HT1080 (cell line): Measurements from ENCODE around the gene WNT3A. TPM values are rescaled to one million over a fixed set of nuclear protein-coding genes. Genes with fewer than 3 reads are reported as not detected.

Experiments
- DNase-seq: peaks from one replicate; pipeline ENCODE4 v3.0.0-alpha.2; 2015; ENCODE audit warnings: low read depth
- total RNA-seq: library from RNA; depleted of rRNA; stranded (reverse); fragments of >200 nt; shearing (Covaris generic); gene quantifications from 2 replicates; pipeline ENCODE4 v1.2.3, GENCODE V29; 2014

The WNT3A gene
- total RNA-seq, 1 experiment from 2014 or later, result not detected

DNA sequence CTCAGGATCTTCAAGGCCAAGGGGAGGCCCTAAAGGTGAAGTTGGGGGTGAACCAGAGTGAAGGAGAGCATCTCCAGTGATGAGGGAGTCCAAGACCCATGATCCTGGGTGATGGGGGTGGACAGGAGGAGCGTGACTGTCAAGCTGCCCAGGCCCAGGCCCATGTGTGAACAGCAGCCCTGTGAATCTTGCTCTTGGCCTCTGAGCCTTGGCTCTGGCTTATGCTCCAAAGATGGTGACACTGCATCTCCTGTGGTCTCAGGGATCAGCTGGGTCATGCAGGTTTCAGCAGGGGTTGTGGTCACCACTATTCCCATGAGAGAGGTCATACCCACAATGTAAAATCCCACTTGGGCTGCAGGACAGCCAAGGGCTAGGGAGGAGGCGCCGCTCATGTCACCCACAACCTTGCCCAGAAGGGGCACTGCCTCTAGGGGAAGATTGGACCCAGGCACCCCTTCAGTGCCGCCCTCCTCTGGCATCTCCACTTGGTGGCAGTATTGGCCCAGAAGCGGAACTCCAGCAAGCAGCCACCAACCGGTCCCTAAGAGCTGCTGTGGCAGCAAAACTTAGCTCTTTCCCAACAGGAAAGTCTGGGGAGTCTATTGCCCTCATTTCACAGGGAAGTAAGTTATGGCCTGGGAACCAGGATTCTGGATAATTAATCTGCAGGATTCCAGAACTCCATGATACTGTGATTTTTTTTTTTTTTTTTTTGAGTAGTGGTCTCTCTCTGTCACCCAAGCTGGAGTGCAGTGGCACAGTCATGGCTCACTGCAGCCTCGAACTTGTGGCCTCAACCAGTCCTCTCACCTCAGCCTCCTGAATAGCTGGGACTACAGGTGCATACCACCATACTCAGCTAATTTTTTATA is 7.5 kb upstream of the WNT3A start:
- DNase-seq, result peak; percentile 72

DNA sequence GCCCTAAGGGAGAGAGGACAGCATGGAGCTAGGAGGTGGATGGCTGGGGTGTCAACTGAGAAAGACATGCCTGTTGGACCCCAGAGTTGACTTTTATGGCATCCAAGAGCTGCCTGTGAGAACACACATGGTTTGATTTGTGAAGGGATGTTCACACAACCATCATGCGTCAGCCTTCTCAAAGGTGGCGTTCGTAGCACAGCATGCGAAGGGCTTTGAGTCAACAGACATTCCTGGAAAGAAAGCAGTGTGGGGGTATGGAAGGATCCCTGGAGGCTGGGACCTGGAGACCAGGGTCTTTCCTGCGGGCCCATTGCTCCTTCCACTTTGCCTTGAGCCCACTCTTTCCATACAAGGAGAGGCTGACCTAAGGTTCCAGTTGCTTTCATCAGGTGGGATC is 6.4 kb upstream of the WNT3A start:
- DNase-seq, result no peak

DNA sequence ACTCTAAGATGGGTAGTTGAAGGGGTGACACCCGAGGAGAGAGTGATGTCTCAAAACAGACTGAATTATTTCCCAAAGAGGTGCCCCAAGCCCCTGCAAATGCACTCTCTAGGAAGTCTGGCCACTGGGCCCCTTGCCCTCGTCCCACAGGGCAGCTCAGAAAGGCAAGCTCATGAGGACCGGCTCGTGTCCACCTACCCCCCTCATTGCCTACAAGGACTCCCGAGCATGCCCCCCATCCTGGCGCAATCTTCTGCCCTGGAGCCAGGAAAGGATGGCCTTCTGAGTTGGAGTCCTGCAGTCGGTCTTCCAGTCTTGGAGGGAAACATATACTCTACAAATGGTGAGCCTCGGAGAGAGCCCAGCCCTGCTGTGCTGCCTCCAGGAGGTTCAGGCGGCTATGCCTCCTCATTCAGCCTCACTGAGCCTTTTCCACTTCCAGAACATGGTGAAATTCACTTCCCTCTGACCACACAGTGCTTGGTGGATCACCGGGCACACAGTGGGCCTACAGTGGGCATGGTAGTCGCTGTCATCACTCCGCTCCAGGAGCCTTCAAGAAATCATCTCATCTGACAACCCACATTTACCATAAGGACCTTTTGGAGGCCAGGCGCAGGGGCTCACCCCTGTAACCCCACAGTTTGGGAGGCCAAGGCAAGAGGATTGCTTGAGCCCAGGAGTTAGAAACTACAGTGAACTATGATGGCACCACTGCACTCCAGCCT is 5.8 kb upstream of the WNT3A start:
- no peak for DNase-seq

DNA sequence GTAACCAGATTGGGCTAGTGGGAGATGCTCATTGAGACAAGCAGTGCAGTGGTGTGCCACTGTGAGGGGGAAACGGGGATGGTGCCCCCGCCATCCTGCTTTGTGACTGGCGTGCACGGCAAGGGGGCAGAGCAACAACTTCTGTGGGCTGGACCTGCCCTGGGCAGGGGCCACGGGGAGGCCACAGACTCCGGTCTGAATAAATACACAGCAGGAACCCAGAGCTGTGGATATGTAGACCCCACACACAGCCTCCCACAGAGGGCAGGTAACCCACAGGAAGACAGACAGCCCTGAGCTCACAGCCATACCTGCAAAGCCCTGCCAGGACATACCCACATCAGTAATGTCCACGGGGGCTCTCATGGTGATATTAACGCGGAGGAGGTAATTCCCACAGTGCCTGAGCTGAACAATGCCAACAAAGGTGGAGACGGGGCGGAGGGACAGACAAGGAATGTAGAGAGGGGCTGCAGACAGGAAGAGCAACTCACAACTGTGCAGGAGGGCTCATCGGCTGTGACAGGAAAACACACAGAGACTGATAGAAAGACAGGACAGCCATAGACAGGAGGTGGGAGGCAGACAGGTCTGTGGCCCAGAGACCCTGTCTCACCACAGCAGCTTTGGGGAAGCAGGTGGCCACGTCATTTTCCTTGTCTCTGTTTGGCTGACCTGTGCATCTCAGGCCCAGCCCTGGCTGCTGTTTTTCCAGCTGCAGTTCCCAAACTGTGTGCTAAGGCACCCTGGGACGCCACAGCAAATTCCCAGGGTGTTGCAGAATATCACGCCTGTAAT is 4.9 kb upstream of the WNT3A start:
- DNase-seq, result no peak

DNA sequence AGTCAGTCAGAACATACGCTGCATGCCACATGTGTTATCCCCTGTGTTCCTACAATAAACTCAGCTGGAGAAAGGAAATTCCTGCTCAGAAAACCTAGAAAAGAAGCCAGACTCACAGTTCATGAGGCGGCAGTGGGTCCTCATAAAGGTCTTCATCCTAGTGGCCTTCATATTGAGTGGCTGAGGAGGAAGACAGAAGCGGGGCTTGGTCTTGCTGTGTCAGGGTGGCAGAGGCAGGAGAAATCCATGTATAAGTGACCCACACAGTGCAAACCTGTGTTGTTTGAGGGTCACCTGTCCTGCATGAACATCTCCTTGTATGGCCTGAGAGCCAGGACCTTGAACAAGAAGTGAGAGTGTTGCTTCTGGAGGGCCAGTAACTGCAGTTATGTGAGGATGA is 4.0 kb upstream of the WNT3A start:
- no peak for DNase-seq

DNA sequence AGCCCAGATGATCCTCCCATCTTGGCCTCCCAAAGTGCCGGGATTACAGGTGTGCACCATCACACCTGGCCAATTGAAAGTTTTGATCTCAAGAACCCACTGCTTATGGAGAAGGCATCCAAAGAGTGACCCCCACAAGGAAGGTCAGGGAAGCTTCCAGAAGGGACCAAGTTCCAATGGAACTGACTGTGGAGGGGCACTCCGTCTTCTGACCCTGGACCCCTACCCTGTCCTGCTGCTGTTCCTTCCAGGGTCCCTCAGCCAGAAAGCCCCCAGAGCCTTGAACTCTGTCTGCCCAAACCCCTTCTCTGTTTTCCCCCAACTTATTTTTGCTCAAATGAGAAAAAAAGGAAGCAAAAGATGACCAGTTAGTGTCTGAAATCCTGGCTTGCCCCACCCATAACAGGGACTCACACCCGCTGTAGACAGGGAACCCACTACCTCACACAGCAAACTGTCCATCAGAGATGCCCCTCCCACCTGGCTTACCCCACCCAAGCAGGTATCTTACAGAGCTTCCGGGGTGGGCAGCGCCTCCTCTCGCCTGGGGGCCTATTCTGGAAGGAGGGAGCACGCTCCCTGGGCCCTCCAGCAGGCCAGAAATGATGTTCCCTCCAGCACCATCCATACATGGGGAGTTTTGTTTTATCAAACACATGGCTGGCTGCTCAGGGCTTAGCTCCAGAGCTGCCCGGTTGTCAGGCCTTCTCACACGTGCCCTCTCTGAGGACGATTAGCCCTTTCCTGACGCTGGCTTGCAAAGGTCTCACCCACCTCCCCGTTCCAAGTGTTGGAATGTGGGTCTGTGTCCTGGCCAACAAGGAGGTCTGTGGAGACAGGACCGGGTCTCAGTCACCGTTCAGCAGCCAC is 3.1 kb upstream of the WNT3A start:
- no peak for DNase-seq

DNA sequence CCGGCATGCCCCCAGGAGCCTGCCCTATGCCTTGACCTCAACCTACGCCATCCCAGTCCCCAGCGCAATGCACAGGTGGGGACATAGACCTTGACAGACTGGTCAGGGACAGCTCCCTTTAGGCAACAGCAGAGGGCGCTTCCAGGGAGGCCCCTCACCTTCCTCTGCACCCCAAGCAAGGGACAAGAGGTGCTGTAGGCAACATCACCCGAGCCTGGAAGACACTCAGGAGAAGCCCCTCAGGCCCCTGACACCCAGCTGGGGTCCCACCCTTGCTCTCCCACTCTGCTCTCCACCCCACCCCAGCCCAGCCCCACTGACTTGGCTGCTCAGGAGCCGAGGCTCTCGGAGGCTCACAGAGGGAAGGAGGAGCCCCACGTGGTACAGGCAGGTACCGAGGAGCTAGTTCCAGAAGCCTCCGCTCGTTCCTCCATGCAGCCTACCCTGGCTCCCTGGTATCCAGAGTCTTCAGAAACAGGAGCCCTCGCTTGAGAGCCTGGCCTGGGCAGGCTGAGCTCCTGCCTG is 2.4 kb upstream of the WNT3A start:
- DNase-seq, result no peak

DNA sequence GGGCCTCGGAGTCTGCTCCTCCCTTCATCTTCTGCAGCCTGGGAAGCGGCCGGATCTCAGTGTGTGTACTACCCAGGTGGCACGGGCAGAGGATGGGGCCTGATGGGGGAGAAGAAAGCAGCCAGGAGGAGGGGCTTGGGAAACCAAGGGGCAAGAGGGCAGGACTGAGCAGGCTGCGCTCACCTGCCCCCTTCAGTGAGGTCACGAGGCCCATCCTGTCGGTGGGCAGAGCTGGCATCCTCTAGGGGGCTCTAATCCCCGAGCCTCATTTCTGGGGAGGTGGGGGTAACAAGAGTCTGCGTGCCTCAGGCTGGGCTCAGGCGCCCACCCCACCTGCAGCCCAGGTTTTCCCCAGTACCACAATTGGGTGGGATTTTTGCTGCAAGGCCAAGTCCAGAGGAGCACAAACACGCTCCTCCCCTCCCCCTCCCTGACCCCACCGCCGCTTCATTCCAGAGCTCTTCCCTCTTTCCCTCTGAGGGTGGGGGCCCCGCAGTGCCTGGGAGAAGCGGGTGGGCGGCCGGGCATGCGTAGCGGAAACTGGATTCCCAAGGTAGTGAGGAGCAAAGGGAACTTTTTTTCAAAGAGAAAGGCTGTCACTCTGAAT is 1.8 kb upstream of the WNT3A start:
- no peak for DNase-seq

DNA sequence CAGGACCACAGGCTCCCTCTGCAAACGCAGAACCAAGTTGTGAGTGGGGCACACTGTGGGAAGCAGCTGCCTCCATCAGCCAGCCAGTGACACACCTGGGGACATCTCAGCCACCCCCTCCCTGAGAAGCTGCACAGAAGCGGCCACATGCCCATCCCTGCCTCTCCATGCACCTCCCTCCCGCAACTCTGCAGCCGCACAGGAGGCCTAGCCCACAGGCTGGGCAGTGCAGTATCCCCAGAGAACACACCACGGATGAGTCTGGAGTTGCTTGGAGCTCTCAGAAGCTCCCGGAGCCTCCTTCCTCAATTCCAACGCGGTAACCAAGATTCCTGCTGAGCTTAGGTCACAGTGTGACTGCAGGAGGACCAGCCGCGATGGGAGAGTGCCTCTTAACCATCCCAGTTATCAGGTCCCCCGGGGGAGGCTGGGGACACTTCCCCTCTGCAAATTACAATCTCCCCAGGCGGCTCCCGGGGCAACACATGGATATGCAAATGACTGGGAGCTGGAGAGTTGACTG is 1.2 kb upstream of the WNT3A start:
- no peak for DNase-seq

DNA sequence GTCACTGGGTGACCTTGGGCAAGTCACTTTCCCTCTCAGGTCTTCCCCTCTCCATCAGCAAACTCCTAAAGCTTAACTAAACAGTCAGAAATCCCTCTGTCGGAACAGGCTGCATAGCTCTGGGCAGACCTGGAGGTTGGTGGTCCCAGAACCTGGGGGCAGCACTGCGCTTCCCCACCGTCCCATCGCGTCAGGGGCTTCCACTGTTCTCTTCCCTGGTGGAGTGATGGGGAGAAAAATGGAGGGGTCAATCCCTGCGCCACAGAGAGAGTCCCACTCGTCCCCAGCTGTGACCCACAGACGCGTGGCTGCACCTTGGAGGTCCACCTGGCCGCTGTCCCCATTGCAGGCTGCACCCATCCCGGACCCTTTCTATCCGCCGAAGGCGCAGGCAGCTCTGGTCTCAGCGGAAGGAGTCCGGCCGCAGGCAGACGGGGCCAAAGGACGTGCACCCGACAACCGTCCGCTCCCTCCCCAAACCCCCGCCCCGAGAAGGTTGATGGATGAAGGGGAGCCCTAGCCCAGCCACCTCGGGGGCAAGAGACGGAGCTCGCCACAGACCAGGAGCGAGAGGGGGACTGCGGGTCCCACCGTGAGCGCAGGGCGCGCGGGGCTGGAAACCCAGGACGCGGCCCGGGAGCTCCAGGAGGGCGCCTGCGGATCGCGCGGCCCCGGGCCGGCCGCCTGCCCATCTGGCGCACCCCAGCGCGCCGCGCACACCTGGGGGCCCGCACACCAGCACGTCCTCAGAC is 588 bp upstream of the WNT3A start:
- DNase-seq, result no peak

DNA sequence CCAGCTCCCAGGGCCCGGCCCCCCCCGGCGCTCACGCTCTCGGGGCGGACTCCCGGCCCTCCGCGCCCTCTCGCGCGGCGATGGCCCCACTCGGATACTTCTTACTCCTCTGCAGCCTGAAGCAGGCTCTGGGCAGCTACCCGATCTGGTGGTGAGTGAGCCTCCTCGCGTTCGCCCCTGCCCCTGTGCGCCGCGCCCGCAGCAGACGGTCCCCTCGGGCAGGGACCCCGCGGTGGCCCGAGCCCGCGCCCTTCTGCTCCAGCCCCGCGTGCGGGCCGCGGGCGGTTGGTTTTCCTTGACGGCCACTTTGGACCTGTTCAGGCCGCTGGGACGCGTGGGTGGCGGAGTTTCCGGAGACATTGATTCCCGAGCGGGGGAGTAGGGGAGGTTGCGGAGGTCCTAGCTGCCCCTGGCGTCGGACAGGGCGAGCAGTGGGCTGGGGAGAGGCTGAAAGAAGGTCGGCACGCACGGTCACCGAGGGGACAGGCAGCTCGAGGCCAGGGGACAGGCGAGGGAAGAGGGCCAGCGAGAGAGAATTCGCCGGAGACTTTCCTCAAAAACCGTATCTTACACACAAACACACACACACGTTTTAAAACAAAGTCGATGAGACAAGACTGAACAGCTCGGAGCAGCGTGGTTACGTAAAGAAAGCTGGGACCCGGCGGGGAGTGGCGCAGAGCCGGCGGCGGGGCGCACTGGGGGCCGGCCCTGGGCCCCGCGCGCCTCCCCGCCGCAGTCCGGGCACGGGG is 427 bp downstream of the WNT3A start:
- DNase-seq, result no peak

DNA sequence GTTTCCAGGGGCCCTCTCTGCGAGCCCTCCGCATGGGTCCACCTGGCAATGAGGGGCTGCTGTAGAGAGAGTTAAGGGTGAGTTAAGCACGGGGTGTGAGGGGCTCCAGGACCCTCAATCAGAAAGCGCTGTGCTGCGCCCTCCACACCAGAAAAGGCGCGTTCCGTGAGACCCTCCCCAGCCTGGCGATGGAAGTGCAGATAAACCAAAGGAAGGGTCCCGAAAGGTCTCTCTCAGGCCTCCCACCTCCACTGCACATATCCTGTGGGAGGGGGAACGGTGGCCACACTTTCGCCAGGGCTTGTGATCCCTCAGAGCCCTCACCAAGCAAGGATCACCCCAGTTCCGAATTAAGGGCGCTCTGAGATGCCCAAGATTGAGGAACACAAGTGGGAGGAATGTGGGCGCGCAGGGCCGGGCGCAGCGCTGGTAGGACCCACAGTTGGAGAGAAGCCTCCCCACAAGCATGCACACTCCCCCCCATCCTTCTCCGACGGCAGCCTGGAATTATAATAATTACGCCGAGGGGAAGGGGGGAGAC is 1.1 kb downstream of the WNT3A start:
- DNase-seq, result no peak

DNA sequence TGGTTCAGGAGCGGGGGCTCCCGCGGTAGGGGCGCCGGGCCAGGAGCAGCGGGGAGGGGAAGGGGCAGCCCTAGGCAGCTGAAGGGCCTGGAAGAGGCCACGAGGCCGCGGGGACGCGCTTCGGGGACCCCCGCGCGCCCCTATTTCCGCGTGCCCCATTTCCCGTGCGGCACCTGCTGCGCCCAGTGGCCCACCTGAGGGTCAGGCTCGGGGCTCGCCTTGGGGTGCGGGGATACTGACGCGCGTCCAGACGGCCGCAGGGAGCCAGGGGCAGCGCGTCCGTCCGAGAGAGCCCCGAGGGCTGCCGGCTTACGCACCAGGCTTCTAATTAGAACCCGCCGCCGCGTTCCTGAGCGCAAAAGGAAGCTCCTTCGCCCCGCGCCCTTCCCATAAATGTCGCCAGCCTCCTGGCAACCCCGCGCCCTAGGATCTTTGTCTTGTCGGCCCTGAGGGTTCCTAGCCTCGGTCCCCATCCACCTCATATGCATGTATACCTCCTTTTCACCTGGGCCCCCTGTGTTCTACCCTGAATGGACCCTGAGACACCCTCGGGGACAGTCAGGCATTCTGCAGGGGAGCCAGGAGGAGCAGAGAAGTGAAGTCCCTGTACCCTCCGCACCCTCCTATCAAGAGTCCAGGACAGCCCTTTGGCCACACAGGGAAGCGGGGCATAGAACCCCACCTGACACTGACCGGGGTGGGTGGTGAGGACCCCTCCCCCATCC is 1.8 kb downstream of the WNT3A start:
- no peak for DNase-seq

DNA sequence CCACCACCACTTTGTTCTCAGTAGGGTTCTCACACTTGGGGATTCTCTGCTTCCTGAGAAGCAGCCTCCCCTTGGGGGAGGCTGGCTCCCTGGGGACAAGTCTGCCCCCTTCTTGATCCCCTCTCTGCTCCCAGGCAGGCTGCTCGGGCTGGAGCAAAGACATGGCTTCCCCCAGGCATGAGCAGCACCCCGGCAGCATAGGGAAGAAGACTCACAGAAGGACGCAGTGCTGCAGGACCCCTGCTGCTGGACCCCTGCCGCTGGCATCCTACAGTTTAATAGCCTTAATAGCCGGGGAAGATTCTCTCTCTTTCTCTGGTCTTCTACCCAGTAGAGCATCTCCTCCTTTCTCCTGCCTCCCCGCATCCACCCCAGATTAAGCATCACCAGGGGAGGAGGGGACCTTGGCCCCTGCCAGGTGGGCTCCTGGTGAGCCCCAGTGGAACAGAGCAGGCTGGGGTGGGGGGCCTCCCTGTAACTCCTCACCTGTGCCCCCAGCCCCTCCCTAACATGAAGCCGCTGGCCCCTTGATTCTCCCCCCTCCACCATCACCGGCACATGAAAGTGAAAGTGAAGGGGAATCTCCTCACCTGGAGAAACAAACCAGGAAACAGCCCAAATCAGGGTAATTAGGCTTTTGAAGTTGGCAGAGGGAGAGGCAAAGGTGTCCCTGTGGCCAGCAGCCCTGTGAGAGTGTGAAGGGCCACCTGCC is 2.5 kb downstream of the WNT3A start:
- no peak for DNase-seq

DNA sequence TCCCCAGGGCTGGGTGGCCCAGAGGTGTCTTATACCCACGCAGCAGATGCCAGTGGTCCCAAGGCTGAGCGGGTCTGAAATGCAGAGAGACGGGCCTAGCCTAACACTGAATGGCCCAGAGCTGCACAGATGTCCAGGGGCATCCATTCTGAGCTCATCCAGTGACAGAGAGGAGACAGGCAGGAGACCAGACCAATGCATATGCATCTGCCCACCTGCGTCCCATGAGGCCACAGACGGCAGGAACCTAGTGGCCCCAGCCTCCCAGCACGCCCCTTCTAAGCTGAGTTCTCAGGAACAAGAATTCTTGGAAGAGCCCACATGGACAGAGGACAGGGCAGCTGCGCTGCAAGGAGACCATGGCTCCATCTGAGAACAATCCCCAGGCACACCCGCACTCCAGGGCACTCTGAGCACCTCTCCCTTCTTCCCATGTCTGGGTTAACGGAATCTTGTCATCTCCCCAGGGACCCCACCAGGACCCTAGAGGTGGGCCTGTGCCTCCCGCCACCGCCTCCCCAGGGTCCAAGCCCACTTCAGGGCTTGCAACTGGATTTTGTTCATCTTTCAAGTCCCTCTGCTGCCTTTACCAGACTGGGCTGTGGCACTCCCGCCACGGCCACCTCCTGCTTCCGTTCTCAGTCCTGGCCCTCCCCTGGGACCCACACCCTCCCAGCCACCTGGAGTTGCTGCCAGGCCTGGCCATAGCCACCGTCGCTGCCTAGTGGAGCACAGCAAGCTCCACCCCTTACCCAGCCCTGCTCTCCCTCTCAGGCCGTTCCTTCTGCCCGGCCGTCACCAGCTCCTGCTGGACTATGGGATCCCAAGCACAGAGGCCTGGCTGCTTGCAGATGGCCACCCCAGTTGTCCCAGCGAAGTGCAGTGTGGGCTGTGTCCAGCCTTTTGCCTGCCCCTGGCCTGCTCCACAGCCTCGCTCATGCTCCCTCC is 3.3 kb downstream of the WNT3A start:
- no peak for DNase-seq

DNA sequence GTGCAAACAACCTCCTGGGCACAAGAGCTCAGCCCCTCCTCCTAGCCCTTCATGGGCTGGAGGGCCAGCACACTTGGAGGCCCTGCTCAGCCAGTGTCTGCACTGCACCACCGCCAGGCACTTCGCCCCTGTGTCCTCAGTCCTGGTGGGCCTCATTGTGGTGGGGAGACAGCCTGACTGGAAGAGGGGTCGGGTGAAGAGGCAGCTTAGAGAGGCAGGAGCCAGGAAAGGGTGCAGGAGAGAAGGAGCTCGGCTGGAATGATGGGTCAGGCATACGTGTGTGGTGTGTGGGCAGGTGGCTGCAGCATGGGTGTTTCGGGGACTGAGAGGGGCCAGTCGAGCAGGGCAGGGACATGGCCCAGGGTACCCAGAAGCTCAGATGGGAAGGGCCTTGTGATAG is 4.1 kb downstream of the WNT3A start:
- no peak for DNase-seq
